Measurements from ENCODE around the gene CAMK2A. TPM values are rescaled to one million over a fixed set of nuclear protein-coding genes. Genes with fewer than 3 reads are reported as not detected.

The CAMK2A gene
- total and polyA plus RNA-seq, 2 experiments from 2014 or later, result 1.2 to 2.6 TPM

DNA sequence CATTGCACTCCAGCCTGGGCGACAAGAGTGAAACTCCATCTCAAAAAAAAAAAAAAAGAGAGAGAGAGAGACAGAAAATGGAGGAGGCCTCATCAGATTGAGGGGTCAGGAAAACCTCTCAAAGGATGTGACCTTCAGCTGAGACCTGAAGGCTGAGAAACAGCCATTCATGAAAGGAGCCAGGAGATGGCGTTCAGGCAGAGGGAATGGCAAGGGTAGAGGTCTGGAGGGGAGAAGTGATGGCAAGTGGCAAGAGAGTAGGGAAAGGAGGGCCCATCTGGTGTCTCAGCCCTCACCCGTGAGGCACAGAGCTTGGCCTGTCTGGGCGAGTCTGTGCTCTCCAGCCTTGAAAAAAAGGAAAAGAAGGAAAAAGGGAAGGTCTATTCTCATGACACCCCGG, 17.0 kb downstream of the CAMK2A start:
- no peaks in the 10 kb centered on the region for H3K9me3 ChIP-seq (ENCODE audit: low read depth)
- TF ChIP-seq, protein P1, sequence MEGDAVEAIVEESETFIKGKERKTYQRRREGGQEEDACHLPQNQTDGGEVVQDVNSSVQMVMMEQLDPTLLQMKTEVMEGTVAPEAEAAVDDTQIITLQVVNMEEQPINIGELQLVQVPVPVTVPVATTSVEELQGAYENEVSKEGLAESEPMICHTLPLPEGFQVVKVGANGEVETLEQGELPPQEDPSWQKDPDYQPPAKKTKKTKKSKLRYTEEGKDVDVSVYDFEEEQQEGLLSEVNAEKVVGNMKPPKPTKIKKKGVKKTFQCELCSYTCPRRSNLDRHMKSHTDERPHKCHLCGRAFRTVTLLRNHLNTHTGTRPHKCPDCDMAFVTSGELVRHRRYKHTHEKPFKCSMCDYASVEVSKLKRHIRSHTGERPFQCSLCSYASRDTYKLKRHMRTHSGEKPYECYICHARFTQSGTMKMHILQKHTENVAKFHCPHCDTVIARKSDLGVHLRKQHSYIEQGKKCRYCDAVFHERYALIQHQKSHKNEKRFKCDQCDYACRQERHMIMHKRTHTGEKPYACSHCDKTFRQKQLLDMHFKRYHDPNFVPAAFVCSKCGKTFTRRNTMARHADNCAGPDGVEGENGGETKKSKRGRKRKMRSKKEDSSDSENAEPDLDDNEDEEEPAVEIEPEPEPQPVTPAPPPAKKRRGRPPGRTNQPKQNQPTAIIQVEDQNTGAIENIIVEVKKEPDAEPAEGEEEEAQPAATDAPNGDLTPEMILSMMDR (IDR thresholded peaks at IDR 0.05; ENCODE audit: poor library complexity), result peak; percentile 52
- TF ChIP-seq EZH2phosphoT487 (IDR thresholded peaks at IDR 0.05; ENCODE audit: low read depth, severe bottlenecking, unreplicated experiment), result no peak
- 71% methylated on average over 5 of the region's 5 CpGs for WGBS (ENCODE audit: low lambda C conversion rate, missing lambda C conversion rate)

DNA sequence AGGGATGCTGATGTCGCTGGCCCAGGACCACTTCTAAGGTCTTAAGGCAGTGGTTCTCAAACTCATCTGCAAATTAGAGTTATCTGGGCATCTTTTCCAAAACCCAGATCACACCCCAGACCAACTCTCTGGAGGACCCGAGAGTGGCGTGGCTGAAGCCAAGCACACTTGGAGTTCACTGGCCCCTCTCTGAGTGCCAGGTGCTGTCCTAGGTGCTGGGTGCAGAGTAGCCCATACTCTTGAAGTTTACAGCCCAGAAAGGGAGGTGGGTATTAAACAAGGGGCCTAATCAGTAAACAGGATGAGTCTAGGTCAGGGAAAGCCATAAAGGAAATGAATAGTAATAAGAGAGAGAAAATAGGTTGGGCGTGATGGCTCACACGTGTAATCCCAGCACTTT, 17.6 kb downstream of the CAMK2A start:
- no peaks in the 10 kb centered on the region for H3K4me1 ChIP-seq (ENCODE audit: insufficient read depth)
- H3K79me2 ChIP-seq, result no peaks in the 10 kb centered on the region
- no peak overlapping the region for H3K27ac ChIP-seq
- H3K27me3 ChIP-seq, result no peaks in the 10 kb centered on the region
- TF ChIP-seq EZH2 (IDR thresholded peaks at IDR 0.05; ENCODE audit: borderline replicate concordance) (no peak), EZH2phosphoT487 (IDR thresholded peaks at IDR 0.05; ENCODE audit: low read depth, severe bottlenecking, unreplicated experiment) (no peak)
- TF ChIP-seq, protein P1 (IDR thresholded peaks at IDR 0.05; ENCODE audit: poor library complexity), result no peak
- no peaks in the 10 kb centered on the region for H3K36me3 ChIP-seq (replicated peaks; ENCODE audit: insufficient read depth, low read depth)
- no peaks in the 10 kb centered on the region for H3K9me3 ChIP-seq (ENCODE audit: low read depth)
- WGBS (ENCODE audit: low lambda C conversion rate, missing lambda C conversion rate), result 85% methylated on average over 5 of the region's 5 CpGs
- H3K4me2 ChIP-seq, result no peak overlapping the region
- no peaks in the 10 kb centered on the region for H3K9me2 ChIP-seq (replicated peaks; ENCODE audit: insufficient read depth)
- no peak overlapping the region for H3K4me3 ChIP-seq
- H2AFZ ChIP-seq, result no peak overlapping the region
- no peak for DNase-seq (ENCODE audit: low spot score)
- no peaks in the 10 kb centered on the region for H4K20me1 ChIP-seq (ENCODE audit: insufficient read depth, poor library complexity, severe bottlenecking)

More for the DNA sequence above, 17.0 kb downstream of the CAMK2A start:
- H3K4me2 ChIP-seq, result no peak overlapping the region
- no peaks in the 10 kb centered on the region for H3K4me1 ChIP-seq (ENCODE audit: insufficient read depth)
- H3K27me3 ChIP-seq, result no peaks in the 10 kb centered on the region
- H3K4me3 ChIP-seq, result no peak overlapping the region
- no peaks in the 10 kb centered on the region for H4K20me1 ChIP-seq (ENCODE audit: insufficient read depth, poor library complexity, severe bottlenecking)
- DNase-seq (ENCODE audit: low spot score), result peak; percentile 59
- no peak overlapping the region for H2AFZ ChIP-seq
- H3K36me3 ChIP-seq (replicated peaks; ENCODE audit: insufficient read depth, low read depth), result no peaks in the 10 kb centered on the region
- no peaks in the 10 kb centered on the region for H3K79me2 ChIP-seq
- no peak overlapping the region for H3K27ac ChIP-seq
- H3K9me2 ChIP-seq (replicated peaks; ENCODE audit: insufficient read depth), result no peaks in the 10 kb centered on the region

- Histone ChIP-seq H3K4me3 (no peak overlapping the region), H2AFZ (no peak overlapping the region), H3K9me2 (replicated peaks; ENCODE audit: insufficient read depth) (no peaks in the 10 kb centered on the region), H3K9me3 (ENCODE audit: low read depth) (no peaks in the 10 kb centered on the region), H4K20me1 (ENCODE audit: insufficient read depth, poor library complexity, severe bottlenecking) (no peaks in the 10 kb centered on the region), H3K4me2 (no peak overlapping the region), H3K36me3 (replicated peaks; ENCODE audit: insufficient read depth, low read depth) (no peaks in the 10 kb centered on the region), H3K27me3 (no peaks in the 10 kb centered on the region), H3K4me1 (ENCODE audit: insufficient read depth) (no peaks in the 10 kb centered on the region), H3K27ac (no peak overlapping the region), H3K79me2 (no peaks in the 10 kb centered on the region)
- 94% methylated on average over 8 of the region's 8 CpGs for WGBS (ENCODE audit: low lambda C conversion rate, missing lambda C conversion rate)
- DNase-seq (ENCODE audit: low spot score), result no peak
- TF ChIP-seq EZH2phosphoT487 (IDR thresholded peaks at IDR 0.05; ENCODE audit: low read depth, severe bottlenecking, unreplicated experiment) (no peak), EZH2 (IDR thresholded peaks at IDR 0.05; ENCODE audit: borderline replicate concordance) (no peak)
- TF ChIP-seq, protein P1 (IDR thresholded peaks at IDR 0.05; ENCODE audit: poor library complexity), result no peak
Observed at GRCh38 chr5:150271296-150271692, 18.3 kb downstream of the CAMK2A start.
